ENCODE results near the gene HDGFL3.
"Not testable (repeated sequence)": the region's sequence is repeated elsewhere in the genome, so short reads cannot be mapped to it uniquely, and the experiment has no call there.

The HDGFL3 gene

DNA sequence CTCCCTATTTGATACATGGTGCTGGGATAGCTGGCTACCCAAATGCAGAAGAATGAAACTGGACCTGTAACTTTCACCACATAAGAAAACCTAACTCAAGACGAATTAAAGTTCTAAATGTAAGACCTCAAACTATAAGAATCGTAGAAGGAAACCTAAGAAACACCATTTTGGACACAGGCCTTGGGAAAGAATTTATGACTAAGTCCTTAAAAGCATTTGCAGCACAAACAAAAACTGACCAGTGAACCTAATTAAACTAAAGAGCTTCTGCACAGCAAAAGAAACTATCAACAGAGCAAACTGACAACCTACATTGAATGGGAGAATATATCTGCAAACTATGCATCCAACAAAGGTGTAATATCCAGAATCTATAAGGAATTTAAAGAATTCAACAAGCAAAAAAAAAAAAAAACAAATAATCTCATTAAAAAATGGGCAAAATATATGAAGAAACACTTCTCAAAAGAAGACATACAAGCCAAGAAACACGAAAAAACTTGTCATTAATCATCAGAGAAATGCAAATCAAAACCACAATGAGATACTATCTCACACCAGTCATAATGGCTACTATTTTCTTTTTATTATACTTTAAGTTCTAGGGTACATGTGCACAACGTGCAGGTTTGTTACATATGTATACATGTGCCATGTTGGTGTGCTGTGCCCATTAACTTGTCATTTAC lies 37.0 kb downstream of the HDGFL3 start:
- DNase-seq: no peak
- Histone ChIP-seq H3K4me3 (ENCODE audit: low read depth, low read length) (no peak overlapping the region), H3K36me3 (no peaks in the 10 kb centered on the region; the same call in 1 of the 2 replicates), H3K4me1 (no peaks in the 10 kb centered on the region), H3K27me3 (no peaks in the 10 kb centered on the region), H3K9me3 (no peaks in the 10 kb centered on the region)
- TF ChIP-seq CTCF (IDR thresholded peaks at IDR 0.05; ENCODE audit: low read depth, low read length): no peak

- H3K4me3 ChIP-seq (ENCODE audit: low read depth, low read length); H3K36me3 ChIP-seq; DNase-seq; H3K27me3 ChIP-seq; H3K9me3 ChIP-seq; H3K4me1 ChIP-seq: not testable (repeated sequence)
Measured at GRCh38 chr15:83169576-83169975, 38.0 kb downstream of the HDGFL3 start.

DNA sequence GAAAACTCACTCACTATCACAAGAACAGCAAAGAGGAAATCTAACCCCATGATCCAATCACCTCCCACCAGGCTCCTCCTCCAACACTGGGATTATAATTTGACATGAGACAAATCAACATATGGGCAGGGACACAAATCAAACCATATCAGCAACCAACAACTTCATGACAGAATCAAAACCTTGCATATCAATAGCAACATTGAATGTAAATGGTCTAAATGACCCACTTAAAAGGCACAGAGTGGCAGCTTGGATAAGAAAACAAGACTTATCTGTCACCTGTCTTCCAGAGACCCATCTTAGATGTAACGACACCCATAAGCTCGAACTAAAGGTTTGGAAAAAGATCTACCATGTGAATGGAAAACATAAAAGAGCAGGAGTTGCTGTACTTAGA lies 40.8 kb downstream of the HDGFL3 start:
- Histone ChIP-seq H3K27me3 (no peaks in the 10 kb centered on the region), H3K4me1 (no peaks in the 10 kb centered on the region), H3K4me3 (ENCODE audit: low read depth, low read length) (no peak overlapping the region), H3K9me3 (no peaks in the 10 kb centered on the region), H3K36me3 (no peaks in the 10 kb centered on the region; the same call in 1 of the 2 replicates)
- DNase-seq: no peak
- TF ChIP-seq CTCF (IDR thresholded peaks at IDR 0.05; ENCODE audit: low read depth, low read length): no peak

GRCh38 chr15:83166218-83166617 lies 41.4 kb downstream of the HDGFL3 start:
- Histone ChIP-seq H3K9me3 (no peaks in the 10 kb centered on the region), H3K27me3 (no peaks in the 10 kb centered on the region), H3K36me3 (no peaks in the 10 kb centered on the region; the same call in 1 of the 2 replicates), H3K4me3 (ENCODE audit: low read depth, low read length) (no peak overlapping the region), H3K4me1 (no peaks in the 10 kb centered on the region)
- no peak for TF ChIP-seq CTCF (IDR thresholded peaks at IDR 0.05; ENCODE audit: low read depth, low read length)
- no peak for DNase-seq

DNA sequence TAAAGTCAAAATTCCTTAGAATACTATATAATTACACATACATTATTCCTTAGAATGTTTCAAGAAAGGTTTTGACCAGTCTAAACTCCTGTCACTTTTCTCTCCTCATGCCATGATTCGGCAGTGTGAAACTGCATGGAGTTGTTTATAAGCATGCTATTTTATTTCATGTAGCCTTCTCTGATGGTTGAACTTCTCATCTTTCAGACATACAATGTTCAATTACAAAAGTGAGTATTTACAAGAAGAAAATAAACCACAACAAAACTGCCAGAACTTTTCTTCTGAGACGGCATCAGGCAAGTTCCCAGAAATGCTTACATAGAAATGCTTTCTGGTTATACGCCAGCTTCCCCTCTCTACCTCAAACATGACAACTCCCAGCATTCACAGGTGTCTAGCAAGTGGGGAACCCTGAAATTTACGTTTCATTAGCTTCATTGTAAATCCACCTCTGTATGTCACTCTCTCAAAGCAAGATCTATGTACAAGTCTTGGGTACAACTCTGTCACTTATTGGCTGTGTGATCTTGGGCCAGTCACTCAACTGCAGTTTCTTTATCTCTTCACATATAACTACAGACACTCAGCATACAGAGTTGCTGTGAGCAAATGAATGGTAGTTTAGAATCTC lies 42.7 kb downstream of the HDGFL3 start:
- H3K36me3 ChIP-seq: no peaks in the 10 kb centered on the region; the same call in none of the 2 replicates
- DNase-seq: no peak
- no peaks in the 10 kb centered on the region for H3K9me3 ChIP-seq
- H3K4me1 ChIP-seq: no peaks in the 10 kb centered on the region
- no peaks in the 10 kb centered on the region for H3K27me3 ChIP-seq
- no peak for TF ChIP-seq CTCF (IDR thresholded peaks at IDR 0.05; ENCODE audit: low read depth, low read length)
- H3K4me3 ChIP-seq (ENCODE audit: low read depth, low read length): no peak overlapping the region

- no peak for TF ChIP-seq CTCF (IDR thresholded peaks at IDR 0.05; ENCODE audit: low read depth, low read length)
- H3K4me1 ChIP-seq: no peaks in the 10 kb centered on the region
- H3K4me3 ChIP-seq (ENCODE audit: low read depth, low read length): no peak overlapping the region
- H3K27me3 ChIP-seq: no peaks in the 10 kb centered on the region
- H3K9me3 ChIP-seq: no peaks in the 10 kb centered on the region
- DNase-seq: no peak
- H3K36me3 ChIP-seq: no peaks in the 10 kb centered on the region; the same call in none of the 2 replicates
Measured at GRCh38 chr15:83164111-83164770, 43.4 kb downstream of the HDGFL3 start.

Data from BE2C (cell line).